Measurements from ENCODE around the gene TGOLN2.
"Not testable (repeated sequence)": the region's sequence is repeated elsewhere in the genome, so short reads cannot be mapped to it uniquely, and the experiment has no call there.

The TGOLN2 gene

DNA sequence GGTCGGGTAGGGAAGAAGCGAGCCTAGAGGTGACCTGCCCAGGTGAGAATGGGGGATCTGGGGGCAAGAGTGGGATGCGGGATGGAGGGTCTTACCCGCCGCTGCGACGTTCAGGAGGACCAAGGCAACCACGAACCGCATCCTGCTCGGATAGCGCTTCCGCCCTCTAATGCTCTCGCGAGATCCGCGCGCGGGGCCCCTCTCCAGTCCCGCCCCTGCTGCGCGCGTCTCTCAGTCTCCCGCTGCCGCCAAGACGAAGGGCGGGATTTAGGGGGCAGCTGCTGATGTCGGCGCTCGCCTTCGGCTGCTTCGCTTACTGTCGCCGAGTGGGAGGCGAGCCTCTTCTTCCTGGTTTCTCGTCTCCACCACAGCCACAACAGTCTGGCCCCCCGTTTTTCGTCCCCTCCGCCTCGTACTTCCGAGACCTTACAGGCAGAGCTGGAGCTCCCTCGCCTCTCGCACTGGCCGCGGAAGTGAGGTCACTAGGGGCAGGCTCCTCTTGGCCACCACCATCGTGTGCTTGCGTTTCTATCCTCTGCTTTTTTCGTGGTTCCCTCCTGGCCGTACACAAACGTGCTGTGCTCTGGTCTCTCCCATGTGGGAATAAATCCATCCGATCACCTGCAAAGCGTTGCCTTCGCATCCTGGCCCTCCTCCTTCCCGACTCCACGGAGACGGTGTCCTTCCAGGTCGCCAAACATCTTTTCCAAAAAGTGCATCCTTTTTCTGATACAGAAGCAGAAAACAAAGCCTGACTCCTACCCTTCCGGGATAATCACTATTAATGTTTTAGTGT, at the start of gene TGOLN2:
TGOLN2 (minus strand) TSS at position 168 of the 796 bp plus-strand sequence; CDS start at position 141, 27 bp downstream.
- DNase-seq (ENCODE audit: low read depth), result peak; percentile 90

DNA sequence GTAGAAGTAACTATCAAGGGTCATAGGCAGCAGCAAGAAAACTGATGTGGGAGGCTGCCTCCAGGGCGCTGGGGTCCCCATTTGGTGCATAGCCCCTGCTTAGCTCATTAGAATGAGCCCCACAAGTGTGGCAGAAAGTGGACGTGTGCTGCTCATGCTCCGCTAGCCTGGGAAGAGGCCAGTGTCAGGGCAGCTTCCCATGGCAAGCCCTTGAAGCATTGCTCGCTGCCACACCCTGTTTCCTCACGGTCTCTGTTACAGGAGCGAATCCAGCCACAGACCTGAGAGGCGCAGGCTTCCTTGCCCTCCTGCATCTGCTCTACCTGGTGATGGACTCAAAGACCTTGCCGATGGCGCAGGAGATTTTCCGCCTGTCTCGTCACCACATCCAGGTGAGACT, 49.3 kb upstream of the TGOLN2 start:
- DNase-seq (ENCODE audit: low read depth), result no peak

DNA sequence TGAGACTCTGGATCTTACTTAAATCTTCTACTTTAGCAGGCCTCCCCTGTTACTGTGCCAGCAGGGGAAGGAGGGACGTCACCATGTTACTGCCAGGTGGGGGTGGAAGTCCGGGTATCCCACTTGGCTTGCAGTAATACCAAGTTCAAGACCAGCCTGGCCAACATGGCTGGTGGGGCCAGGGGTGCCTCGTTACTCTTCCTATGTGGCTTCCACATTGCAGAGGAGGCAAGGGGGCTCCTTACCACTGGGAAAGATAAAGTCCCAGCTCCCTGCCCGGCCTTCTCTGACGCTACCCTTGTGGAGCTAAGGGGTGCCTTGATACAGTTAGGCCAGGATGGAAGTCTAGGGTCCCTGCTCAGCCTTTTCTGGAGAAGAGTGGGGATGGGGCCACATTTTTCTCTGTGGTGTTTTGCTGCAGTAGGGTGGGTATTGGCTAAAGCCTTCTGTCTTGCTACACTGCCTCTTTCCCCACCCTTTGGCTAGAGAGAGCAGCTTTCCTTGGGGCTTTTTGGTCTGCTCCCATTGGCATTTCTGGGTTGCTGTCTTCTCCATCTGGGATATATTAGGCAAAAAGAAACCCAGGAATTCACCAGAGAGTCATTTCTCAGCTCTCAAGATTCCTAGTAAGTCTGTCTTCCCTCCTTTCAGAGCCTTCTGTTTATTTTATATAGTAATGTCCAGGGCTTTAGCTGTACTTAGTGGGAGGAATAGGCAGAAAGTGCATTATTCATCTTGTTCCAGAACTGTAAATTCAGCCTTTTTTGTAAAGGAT, 48.7 kb upstream of the TGOLN2 start:
- DNase-seq (ENCODE audit: low read depth), result no peak

DNA sequence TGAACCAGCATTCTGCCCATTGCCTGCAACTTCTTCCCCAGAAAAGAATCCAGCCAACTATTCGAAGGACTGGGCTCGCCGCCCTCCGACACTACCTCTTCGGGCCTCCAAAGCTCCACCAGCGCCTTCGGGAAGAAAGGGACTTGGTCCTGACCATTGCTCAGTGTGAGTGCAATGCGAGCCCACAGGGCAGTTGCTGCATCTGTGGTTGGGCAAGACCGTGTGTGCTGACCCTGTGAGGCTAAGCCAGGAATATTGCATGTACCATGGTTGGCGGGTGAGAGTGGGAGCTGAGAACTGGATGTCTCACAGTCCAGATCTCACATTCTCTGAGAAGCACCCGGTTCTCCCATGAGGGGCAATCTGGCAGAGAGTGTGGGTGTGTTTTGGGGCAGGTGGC, 43.3 kb upstream of the TGOLN2 start:
- DNase-seq (ENCODE audit: low read depth), result no peak

DNA sequence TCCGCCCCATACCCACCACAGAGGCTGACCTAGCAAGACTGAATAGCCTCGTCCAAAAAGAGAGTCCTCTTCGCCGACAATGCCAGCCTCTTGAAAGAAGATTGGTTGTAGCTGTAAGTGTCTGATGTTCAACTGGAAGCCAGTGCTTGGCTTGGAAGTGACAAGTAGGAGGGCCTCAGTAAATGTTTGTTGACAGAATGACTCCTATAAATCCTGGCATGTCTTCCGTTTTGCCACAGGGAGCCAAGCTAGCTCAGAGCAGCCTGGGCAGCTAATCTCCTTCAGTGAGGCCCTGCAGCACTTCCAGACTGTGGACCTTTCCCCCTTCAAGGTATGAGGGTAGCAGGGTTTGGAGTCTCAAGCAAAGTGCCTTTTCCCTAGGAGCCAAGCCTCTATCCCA, 41.7 kb upstream of the TGOLN2 start:
- DNase-seq (ENCODE audit: low read depth), result no peak

DNA sequence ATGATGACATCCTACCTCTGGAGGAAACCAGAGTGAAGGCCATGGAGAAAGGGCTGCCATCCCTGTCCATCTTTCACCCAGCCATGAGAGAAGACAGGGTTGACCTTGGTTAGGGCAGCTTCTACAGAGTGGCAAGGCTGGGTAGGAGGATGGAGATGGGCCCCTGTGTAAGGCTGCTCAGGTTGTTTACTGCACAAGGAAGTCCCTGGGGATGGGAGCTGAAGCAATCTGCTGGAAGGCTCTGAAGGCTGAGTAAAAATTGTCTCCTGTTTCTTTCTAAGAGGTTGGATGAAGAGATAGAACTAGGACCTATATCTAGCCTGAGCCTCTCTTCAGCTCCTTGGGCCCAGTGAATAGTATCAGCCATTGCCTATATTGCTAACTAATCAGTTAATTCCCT, 41.1 kb upstream of the TGOLN2 start:
- no peak for DNase-seq (ENCODE audit: low read depth)

DNA sequence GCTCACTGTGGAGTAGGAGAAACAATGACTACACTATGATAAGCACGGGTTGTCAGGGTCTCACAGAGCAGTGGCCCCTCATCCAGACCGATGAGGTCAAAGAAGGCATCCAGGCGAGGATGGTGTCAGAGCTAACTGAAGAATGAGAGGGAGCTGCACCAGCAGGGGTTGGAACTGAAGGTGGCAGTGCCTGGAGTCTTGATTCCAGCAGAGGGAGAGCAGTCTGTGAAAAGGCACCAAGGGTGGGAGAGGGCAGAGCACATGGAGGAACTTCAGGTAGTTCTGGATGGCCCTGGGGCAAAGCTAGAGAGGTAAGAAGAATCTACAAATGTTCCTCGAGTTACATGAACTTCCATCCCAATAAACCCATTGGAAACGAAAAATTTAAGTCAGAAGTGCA, 39.4 kb upstream of the TGOLN2 start:
- DNase-seq (ENCODE audit: low read depth), result no peak

DNA sequence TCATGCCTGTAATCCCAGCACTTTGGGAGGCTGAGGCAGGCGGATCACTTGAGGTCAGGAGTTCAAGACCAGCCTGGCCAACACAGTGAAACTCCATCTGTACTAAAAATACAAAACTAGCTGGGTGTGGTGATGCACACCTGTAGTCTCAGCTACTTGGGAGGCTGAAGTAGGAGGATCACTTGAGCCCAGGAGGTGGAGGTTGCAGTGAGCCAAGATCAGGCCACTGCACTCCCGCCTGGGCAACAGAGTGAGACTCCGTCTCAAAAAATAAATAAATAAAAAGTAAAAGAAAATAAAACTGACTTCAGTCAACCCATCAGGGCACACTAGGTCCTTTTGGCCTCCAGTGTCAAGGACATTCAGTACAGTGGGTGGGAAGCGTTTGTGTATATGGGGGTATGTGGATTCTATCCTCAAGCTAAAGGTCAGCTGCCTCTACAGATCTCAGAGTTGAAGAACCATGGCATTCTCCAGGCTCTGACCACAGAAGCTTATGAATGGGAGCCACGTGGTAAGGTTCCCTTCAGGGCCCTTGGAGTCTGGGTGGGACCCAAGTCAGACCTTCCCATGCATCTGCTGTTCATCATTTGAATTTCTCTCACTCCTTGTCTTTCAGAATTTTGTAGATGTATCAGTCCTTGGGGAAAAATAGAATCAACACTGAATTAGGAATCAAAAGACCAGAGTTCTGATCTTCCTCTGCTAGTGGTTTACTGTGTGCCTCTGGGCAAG, 35.0 kb upstream of the TGOLN2 start:
- DNase-seq (ENCODE audit: low read depth), result not testable (repeated sequence)

DNA sequence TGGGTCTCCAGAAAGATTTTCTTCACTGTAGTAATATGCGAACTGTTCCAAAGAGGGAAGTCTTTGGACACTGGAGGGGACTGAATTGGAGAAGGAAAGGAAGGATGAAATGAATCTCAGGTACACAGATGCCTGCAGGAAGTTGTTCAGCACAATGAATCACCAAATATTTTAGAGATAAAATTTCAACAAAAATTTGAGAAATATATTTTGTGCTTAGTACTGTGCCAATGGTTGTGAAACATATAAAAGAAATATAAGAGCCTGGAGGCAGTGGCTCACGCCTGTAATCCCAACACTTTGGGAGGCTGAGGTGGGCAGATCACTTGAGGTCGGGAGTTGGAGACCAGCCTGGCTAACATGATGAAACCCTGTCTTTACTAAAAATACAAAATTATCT, 29.9 kb upstream of the TGOLN2 start:
- no peak for DNase-seq (ENCODE audit: low read depth)

DNA sequence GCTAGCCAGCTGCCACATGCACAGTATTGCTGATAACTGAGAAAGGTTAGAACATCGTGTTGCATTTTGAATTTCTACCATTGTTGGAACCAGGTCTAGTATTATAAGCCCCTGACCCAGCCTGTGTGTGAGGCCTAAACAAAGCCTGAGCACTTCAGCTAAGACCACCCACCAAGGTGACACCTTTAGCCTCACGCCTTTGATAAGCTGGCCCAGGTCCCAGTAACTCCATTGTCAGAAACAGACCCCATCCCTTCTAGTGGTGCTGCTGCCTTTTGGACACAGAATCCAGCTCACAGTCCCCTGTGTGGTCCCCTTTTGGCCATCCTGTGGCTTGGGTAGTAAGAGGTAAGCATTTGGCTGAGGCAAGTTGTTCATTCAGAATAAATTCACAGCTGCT, 28.4 kb upstream of the TGOLN2 start:
- no peak for DNase-seq (ENCODE audit: low read depth)

DNA sequence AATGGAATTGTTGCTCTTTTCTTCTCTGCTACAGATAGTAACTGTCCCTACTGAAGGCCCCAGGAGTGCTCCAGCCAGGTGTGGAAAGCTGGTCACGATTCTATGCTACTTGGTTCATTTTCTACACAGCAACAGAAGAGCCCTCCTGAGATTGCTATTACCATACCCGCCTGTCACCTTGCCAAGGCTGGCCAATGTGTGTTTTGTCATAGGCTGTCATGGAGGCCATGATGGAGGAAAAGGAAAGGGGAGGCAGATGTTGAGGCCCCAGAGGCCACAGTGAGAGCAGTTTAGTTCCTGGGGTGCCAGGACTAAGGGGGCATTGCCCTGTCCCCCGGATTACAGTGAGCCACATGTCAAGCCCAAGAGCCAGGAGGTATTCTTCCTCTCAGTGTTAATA, 27.7 kb upstream of the TGOLN2 start:
- no peak for DNase-seq (ENCODE audit: low read depth)

DNA sequence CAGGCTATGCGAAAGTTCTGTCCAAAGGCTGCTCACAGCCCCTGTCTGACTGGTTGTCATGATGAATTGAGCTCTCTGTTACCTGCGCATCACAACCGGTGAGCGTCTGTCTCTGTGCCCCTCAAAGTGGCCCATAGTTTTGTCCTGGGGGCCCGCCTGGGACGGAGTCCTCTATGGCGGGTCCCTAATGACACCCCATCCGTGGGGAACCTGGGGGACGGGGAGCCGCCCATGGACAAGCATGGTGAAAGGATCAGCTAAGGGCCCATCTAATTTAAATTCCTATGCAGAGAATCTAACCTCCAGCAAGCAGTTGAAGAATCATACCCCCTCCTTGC, 27.3 kb upstream of the TGOLN2 start:
- no peak for DNase-seq (ENCODE audit: low read depth)

DNA sequence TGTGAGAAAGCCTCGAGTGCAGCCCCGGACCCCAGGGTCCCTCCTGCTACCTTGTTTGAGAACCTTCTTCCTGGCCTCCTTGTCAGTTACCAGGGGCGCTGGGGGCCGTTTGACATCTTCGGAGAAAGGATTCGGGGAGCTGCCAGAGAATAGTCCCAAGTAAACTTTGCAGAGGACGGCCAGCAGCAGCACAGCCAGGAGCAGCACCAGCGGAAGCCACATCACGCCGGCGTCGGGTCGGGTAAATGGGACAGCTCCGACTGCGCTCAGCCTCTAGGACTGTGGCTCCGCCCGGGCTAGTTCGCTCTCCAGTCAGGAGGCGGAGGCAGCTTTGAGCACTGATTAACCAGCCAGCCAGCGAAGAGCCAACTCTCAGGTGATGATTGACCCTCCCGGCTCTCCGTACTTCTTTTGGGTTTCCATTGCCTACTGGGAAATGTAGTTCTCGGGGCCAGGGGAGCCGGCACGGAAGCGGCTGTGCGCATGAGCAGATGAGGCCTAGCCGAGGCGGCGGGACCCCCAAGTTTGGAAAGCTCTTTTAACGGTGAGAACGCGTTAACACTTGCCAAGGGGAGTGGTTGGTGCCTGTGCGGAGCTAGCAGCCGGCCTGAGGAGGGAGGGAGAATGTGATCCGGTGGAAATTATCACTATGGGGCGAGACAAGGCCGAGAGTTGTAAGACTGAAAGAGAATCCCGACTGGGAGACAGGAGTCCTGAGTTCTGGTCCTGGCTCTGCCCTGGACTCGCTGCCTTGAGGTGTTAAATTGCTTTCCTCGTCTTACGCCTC, 26.7 kb upstream of the TGOLN2 start, which contains the start of the genes ELMOD3 and RETSAT:
ELMOD3 (plus strand) TSS at position 484 of the 787 bp plus-strand sequence. CDS start 2,430 bp downstream, outside the sequence.
RETSAT (minus strand) TSS at position 243 of the 787 bp plus-strand sequence; CDS start at position 222, 21 bp downstream.
- DNase-seq (ENCODE audit: low read depth), result peak; percentile 88

DNA sequence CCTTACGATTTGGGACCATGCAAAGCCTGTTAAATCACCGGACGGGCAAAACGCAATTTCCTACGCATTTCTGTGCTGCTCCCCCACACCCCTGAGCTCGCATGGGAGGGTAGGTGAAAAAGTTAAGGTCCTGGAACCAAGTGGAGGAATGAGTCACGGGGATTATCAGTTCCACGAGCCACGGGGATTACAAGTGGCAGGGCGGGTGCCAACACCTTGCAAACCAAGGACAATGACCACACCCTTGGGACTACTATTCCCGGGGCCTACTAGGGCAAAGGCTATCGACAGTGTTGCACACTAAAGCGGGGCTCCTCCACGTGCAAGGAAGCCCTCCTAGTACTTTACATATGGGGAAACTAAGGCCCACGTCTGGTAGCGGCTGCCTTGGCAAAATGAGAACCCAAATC, 26.1 kb upstream of the TGOLN2 start:
- no peak for DNase-seq (ENCODE audit: low read depth)

DNA sequence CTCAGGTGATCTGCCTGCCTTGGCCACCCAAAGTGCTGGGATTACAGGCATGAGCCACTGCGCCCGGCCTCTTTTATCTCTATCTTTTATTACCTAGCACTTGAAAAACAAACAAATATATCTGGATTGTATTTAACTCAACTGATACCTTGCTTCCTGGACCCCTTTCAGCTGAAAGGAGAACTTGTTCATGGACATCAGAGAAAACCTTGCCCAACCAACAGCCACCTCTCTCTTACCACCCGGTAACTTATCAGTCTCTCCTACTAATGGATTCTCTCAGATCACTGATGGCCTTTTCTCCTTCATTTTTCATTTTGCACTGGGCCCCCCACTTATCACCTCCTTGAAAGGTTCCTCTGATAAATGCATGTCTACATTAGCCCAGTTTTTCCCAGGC, 19.8 kb upstream of the TGOLN2 start:
- DNase-seq (ENCODE audit: low read depth), result no peak

DNA sequence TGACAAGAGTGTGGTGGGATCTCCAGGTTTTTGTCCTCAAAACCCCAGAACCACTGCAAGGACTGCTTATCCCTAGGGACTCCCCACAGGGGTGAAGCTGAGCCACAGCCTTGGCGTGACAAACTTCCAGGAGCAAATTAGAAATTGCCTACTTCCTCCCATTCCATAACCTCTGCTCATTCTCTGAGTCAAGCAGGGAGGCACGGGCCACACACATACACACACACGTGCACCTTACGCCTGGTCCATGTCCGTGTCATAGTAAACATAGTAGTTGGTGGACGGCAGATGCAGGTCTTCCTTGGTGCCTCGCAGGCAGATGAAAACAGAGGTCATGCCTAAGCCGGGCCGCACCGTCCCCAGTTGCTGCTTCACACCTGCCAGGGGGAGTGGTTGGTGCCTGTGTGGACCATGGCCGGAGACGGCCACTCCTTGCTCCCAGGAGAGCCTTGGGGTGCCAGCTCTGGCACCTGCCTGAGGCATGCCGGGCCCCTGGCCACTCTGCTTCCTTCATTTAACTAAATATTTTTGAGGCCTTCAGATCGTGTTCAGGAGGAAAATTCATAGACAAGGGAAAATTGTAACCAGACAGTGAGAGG, 16.7 kb upstream of the TGOLN2 start:
- no peak for DNase-seq (ENCODE audit: low read depth)

DNA sequence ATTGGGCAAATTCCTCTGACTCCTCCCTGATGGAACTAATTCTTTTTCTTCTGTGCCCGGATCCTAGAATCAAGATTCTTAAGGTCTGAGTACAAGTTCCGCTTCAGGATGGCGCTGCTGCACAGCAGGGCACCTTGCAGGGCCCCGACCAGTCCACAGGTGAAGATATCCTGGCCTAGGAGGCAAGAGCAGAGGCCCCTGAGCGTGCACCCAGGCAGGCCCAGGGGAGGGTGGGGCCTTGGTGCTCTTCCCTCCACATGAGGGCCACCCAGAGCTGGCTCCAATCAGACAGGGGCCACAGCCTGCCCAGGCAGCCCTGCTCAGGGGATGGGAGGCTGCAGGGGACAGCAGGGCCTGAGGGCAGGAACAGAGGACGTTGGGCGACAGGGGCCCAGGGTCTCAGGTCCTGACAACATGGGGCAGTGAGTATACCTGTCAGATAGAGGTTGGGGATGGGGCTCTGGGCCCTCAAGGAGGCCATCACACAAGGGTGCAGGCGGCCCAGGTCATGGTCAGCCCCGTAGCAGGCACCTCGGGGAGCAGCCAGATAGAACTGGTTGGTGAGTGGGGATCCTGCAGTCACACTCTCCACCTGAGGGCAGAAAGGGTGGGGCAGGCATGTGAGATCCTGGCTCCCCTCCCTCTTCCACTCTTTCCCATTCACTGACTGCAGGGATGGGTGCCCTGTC, 15.6 kb upstream of the TGOLN2 start:
- not testable (repeated sequence) for DNase-seq (ENCODE audit: low read depth)

DNA sequence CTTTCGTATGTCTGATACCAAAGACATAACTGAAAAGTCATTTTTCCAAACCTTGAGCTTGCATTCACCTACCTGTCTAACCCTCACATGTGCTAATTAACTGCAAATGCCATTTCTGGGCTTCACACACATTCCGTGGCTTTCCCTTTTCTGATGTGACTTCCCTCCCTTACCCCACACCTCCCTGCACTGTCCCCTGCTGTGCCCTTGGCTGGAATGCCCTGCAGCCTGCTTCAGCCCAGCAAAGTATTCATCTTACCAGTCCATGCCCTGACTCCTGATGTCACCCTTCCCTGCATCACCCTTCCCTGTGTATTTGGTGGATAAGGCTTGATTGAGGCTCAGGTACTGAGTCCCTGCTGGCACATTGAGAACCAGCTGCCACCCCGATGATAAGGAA, 14.4 kb upstream of the TGOLN2 start:
- no peak for DNase-seq (ENCODE audit: low read depth)

DNA sequence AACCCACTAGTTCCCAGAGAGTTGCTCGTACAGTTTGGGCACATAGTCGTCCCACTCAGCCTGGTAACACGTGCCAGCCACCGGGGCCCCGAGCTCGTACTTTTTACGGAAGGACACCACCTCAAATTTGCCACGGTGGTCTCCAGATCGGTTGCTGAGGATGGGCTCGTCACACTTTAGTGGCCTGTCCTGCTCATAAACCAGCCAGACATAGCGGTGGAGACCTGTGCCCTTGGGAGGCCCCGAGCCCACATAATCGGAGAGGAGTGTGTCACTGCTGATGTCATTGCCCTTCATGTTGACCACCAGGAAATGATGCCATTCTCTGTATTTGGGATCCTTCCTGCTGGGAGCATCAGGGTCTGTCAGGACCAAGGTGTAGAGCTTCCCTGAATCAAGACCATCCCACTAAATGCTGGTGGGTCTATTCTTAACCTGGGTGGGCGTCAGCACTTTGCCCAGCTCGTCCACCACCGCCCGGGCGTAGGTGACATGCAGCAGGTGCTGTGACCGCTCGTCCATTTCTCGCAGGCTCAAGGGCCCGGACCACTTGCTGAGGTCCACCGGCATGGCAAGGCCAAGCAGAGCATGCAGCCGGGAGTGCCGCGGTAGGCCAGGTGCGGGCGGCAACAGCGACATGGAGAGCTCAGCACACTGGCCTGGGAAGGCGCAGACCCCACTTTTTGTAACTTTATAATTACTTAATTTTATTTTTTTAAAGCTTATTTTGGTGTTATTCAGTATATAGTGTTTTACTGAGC, 13.7 kb upstream of the TGOLN2 start:
- DNase-seq (ENCODE audit: low read depth), result no peak
